Mucosa of stomach (tissue), 1 donor: ENCODE measurements around the gene COPA.

Experiments used
- H3K27me3 ChIP-seq: one replicate; pipeline ENCODE4 v1.7.0; 2013; ENCODE audit warnings: mild to moderate bottlenecking, low read length; ENCODE audit not compliant: control insufficient read depth, insufficient read depth
- H3K36me3 ChIP-seq: one replicate; pipeline ENCODE4 v1.7.0; 2013; ENCODE audit warnings: low read length; ENCODE audit not compliant: control insufficient read depth, insufficient read depth
- H3K4me1 ChIP-seq: one replicate; pipeline ENCODE4 v1.7.0; 2013; ENCODE audit warnings: mild to moderate bottlenecking, low read length; ENCODE audit not compliant: control insufficient read depth, insufficient read depth
- H3K4me3 ChIP-seq: one replicate; pipeline ENCODE4 v1.7.0; 2013; ENCODE audit warnings: low read length
- H3K9ac ChIP-seq: one replicate; pipeline ENCODE4 v1.7.0; 2013; ENCODE audit warnings: mild to moderate bottlenecking, low read length, moderate library complexity
- H3K9me3 ChIP-seq: one replicate; pipeline ENCODE4 v1.7.0; 2013; ENCODE audit warnings: mild to moderate bottlenecking, low read length, moderate library complexity; ENCODE audit not compliant: control insufficient read depth
- donor health status: Pancreatic carcinoma.

The COPA gene

DNA sequence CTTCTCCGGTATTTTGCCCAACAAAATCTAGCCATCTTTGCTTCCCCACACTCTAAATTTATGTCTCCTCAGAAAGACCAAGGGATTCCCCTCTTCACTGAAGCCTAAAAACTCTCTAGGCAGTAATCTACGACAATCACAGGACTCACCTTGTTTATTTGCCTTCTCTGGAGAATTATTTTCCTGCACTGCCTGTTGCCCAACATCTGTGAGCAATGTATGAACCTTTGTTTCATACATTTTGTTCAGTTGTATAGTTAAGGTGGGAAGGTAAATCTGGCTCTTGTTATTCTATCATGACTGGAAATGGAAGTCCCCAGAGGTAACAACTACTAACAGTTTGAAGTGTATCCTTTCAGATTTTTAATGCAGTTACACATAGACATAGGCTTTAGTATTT lies 2.2 kb downstream of the COPA start:
- H3K4me1 ChIP-seq = peaks cover 11% of the 10 kb centered on the region
- no peak overlapping the region for H3K9ac ChIP-seq
- no peak overlapping the region for H3K4me3 ChIP-seq
- no peaks in the 10 kb centered on the region for H3K9me3 ChIP-seq
- no peaks in the 10 kb centered on the region for H3K36me3 ChIP-seq
- no peaks in the 10 kb centered on the region for H3K27me3 ChIP-seq

DNA sequence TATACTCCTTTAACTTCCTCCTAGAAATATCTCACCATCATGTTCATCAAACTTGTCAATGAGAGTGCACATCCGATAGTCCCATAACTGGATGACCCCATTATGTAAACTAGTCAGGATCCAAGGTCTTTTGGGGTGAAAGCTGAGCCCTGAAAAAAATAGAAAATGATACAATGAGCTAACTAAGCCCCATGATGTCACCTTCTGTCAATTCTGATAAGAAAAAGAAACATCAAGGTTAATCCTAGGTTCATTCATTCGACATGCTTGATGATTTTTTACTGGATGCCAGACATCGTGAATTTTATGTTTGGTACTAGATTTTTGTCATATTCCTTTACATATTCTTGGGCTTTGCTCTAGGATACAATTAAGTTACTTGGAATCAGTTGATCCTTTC lies 2.9 kb downstream of the COPA start:
- Histone ChIP-seq H3K4me3 (no peak overlapping the region), H3K27me3 (no peaks in the 10 kb centered on the region), H3K36me3 (no peaks in the 10 kb centered on the region), H3K9me3 (no peaks in the 10 kb centered on the region), H3K4me1 (peaks cover 11% of the 10 kb centered on the region), H3K9ac (no peak overlapping the region)

DNA sequence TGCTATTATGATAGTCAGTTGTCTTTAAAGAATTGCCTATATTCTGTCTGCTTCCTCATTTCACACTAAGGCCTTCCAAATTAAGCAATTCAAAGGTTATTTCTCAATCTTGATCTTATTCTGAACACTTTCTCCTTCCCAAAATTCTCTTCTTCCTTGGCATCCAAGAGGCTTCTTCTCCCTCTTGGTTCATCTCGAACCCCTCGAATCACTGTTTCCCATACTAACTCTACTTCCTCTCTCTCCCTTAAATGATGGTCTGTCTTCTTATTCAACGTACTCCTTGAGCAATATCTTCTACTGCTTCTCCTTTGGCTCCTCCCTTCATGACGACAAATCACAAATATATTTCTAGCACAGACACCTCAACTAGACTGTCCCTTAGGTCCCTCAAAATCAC lies 4.5 kb downstream of the COPA start:
- Histone ChIP-seq H3K4me3 (no peak overlapping the region), H3K27me3 (no peaks in the 10 kb centered on the region), H3K9ac (no peak overlapping the region), H3K4me1 (peaks cover 6% of the 10 kb centered on the region), H3K9me3 (no peaks in the 10 kb centered on the region), H3K36me3 (peaks cover 1% of the 10 kb centered on the region)

DNA sequence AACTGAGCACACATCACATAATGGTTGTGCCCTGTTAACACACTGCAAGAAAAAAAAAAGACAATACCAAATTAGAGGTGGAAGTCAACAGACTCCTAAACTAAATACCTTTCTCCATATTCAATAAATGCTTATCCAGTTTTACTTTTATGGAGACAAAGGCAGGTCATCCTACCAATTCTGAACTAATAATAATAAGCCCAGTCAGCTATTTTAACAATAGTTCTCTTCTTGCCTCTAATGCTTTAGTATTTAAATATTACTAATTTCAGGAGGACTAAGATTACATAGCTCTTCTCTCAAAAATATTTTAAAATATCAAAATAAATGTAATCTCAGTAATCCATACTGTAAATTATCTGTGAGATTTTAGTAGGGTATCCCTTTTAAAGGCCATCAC lies 10.5 kb downstream of the COPA start:
- H3K27me3 ChIP-seq = no peaks in the 10 kb centered on the region
- H3K36me3 ChIP-seq = peaks cover 14% of the 10 kb centered on the region
- H3K4me1 ChIP-seq = no peaks in the 10 kb centered on the region
- no peaks in the 10 kb centered on the region for H3K9me3 ChIP-seq
- no peak overlapping the region for H3K9ac ChIP-seq
- no peak overlapping the region for H3K4me3 ChIP-seq

DNA sequence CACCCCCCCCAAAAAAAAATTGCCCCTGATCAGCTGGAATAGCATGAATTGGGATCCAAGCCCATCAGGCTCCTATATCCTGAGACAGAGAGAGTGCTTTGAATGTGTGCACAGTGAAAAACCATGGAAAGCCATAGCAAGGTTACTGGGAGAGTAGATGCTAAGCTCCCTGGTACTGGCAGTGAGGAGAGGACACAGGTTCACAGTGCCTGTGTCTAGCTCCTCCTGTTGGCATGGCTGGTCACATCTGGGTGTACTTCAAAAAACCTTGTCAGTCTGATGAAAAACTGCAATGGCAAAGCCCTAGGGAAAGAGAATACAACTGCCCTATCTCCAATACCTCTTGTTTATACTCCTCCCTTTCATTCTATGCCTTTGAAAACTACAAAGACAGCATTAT lies 12.9 kb downstream of the COPA start:
- no peaks in the 10 kb centered on the region for H3K4me1 ChIP-seq
- no peaks in the 10 kb centered on the region for H3K9me3 ChIP-seq
- H3K36me3 ChIP-seq = peaks cover 14% of the 10 kb centered on the region
- H3K9ac ChIP-seq = no peak overlapping the region
- no peak overlapping the region for H3K4me3 ChIP-seq
- no peaks in the 10 kb centered on the region for H3K27me3 ChIP-seq

DNA sequence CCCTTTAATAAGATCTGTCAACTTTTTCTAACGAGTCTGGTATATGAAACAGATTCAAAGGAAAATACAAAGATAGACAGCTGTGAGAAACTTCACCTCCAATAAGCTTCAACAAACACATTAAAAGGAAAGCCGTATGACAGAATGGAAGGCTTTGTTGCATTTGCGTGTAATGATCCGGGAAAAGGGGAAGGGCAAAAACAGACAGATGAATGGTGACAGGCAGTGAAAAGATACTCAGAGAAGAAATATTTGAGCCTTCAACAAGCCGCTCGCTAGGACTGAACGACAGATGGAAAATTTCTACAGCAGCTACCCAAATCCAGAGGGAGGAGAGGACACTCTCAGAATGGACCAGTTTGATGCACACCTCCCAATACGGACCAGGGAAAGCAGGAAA lies 14.9 kb downstream of the COPA start:
- H3K9ac ChIP-seq = no peak overlapping the region
- no peaks in the 10 kb centered on the region for H3K9me3 ChIP-seq
- no peaks in the 10 kb centered on the region for H3K27me3 ChIP-seq
- H3K4me1 ChIP-seq = no peaks in the 10 kb centered on the region
- no peak overlapping the region for H3K4me3 ChIP-seq
- H3K36me3 ChIP-seq = peaks cover 10% of the 10 kb centered on the region

DNA sequence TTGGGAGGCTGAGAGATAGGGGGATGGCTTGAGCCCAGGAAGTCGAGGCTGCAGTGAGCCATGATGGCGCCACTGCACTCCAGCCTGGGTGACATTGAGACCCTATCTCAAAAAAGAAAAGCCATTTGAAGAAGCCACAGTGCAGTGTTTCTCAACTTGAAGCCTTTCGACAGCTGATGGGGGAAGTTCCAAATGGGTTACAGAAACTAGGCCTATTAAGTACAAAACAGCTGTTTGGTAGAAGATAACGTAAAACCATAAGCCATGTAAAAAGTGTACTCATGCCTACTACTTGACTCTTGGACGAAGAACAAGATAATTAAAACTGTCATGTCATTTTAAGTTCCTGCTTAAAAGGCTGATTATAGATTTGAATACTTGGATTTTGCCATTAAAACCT lies 16.6 kb downstream of the COPA start:
- H3K36me3 ChIP-seq = peaks cover 10% of the 10 kb centered on the region
- no peaks in the 10 kb centered on the region for H3K4me1 ChIP-seq
- H3K9me3 ChIP-seq = no peaks in the 10 kb centered on the region
- H3K27me3 ChIP-seq = no peaks in the 10 kb centered on the region
- H3K4me3 ChIP-seq = no peak overlapping the region
- H3K9ac ChIP-seq = no peak overlapping the region

DNA sequence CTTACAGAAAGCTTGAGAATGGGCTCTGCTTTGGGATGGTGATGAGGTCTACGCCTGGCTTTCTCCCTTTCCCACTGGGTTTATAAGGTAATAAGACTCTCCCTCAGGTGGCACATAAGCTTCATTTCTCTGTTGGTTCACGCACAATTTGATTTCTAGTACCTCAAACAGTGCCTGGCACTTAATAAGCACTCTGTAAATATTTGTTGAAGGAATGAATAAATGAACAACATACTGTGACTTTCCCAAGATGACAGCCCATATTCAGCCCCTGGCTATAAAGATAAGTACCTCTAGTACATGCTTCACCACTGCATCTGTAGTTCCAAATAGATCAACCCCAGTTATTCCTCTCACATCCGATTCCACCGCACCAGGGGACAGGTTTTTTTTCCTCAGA lies 17.8 kb downstream of the COPA start:
- Histone ChIP-seq H3K27me3 (no peaks in the 10 kb centered on the region), H3K36me3 (peaks cover 5% of the 10 kb centered on the region), H3K9me3 (no peaks in the 10 kb centered on the region), H3K4me3 (no peak overlapping the region), H3K9ac (no peak overlapping the region), H3K4me1 (no peaks in the 10 kb centered on the region)

DNA sequence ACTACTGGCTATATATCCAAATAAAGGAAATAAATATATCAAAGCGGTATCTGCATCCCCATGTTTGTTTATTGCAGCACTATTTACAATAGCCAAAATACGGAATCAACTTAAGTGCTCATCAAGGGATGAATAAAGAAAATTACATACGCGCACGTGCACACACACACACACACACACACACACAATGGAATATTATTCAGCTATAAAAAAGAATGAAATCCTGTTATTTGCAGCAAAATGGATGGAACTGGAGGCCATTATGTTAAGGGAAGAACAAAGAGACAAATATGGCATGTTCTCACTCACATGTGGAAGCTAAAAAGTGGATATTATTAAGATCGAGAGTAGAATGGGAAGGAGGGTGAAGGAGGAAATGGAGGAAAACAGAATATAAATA lies 20.2 kb downstream of the COPA start:
- H3K36me3 ChIP-seq = no peaks in the 10 kb centered on the region

DNA sequence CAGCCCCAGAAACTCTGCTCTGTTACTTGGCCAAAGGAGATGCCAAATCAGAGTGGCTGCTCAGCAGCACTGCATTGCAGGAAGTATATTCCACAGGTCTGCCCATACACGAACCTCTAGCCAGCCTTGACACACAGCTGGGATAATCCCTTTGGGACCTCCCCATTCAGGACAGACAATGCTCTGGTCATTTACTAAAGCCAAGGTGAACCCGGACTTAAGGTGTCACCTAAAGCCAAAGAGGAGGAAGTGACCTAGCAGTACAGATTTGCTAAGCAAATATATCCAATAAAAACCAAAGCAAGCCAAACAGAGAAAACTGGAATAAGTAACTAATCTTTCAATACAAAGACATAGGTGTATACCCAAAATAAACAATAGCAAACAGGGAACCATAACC lies 27.7 kb downstream of the COPA start:
- Histone ChIP-seq H3K9me3 (no peaks in the 10 kb centered on the region), H3K27me3 (no peaks in the 10 kb centered on the region), H3K4me1 (peaks cover 13% of the 10 kb centered on the region), H3K9ac (no peak overlapping the region), H3K36me3 (no peaks in the 10 kb centered on the region), H3K4me3 (no peak overlapping the region)

More for the DNA sequence above, 20.2 kb downstream of the COPA start:
- H3K9ac ChIP-seq = no peak overlapping the region
- no peaks in the 10 kb centered on the region for H3K27me3 ChIP-seq
- no peaks in the 10 kb centered on the region for H3K4me1 ChIP-seq
- H3K4me3 ChIP-seq = no peak overlapping the region
- H3K9me3 ChIP-seq = no peaks in the 10 kb centered on the region

DNA sequence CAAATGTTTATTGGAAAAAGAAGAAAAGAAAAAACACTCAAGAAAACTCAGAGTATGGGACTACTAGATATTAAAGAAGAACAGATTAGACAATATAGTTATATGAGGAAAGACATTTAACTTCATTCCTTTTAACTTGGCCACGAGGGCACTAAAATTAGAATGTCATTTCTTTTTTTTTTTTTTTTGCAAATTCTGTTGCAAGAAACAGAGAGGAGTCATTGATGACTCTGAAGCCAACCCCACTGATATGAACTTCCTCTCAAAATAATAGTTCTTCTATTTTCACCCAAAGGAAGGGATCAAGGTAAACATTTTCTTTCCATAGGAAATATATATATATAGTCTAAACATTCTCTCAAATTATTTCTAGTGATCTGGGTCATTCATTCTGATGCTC lies 33.5 kb downstream of the COPA start:
- H3K27me3 ChIP-seq = no peaks in the 10 kb centered on the region
- no peaks in the 10 kb centered on the region for H3K9me3 ChIP-seq
- H3K36me3 ChIP-seq = peaks cover 11% of the 10 kb centered on the region
- no peak overlapping the region for H3K4me3 ChIP-seq
- H3K4me1 ChIP-seq = no peaks in the 10 kb centered on the region
- no peak overlapping the region for H3K9ac ChIP-seq

DNA sequence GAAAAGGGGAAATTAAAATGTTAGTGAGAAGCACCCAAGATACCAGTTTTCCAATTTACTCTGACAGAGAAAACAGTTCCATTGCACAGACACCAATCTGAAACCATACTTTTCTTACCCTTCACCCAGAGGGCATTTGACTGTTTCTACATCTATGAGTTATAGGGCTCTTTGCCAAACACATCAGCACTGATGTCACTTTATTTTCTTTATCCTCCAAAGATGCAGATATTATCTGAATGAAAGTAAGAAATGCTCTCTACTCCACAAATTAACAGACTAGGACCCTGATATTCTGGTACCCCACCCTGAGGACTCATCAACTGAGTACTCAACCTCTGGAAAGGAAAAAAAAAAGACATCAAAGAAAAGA lies 33.9 kb downstream of the COPA start:
- Histone ChIP-seq H3K4me3 (no peak overlapping the region), H3K36me3 (peaks cover 11% of the 10 kb centered on the region), H3K27me3 (no peaks in the 10 kb centered on the region), H3K9ac (no peak overlapping the region), H3K9me3 (no peaks in the 10 kb centered on the region), H3K4me1 (no peaks in the 10 kb centered on the region)

DNA sequence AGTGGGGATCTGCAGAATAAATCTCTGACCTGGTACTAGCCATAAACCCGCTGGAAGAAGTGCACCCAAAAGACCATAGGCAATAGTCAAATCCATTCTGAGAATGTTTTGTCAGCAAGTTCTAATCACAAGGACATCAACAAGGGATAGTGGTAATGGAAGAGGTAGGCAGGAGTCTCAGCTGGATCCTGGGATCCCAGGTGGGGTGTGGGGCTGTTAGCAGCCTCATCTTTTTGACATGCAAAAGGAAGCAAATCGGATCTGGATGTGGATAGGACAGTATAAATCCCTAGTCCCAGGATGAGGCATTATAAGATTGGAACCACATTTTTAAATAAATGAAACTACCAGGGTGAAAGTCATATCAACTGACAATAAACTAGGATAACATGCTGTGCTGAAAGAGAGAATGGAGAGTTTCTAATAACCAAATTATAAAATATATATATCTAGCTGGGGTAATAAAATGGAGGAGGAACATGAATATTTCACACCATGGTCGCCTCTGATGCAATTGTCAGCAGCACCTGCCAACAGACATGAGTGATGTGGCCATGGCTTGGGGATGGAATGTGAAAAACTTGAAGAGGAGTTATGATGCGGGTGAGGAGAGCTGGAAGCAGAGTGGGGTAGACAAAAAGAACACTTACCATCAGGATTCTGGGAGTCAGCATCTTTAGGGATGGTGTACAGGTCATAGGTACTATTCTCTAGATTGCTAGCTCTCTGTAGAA lies 34.4 kb downstream of the COPA start:
- Histone ChIP-seq H3K4me1 (no peaks in the 10 kb centered on the region), H3K36me3 (peaks cover 11% of the 10 kb centered on the region), H3K27me3 (no peaks in the 10 kb centered on the region), H3K4me3 (no peak overlapping the region), H3K9ac (no peak overlapping the region), H3K9me3 (no peaks in the 10 kb centered on the region)
